ENCODE data around the gene PCDHB11. TPM values are rescaled to one million over a fixed set of nuclear protein-coding genes. Genes with fewer than 3 reads are reported as not detected.

PCDHB11 gene
- total and polyA plus RNA-seq, 9 of the 15 experiments (the other 6 are each of a cell fraction or from before 2014, with no cell fraction given): not detected

DNA sequence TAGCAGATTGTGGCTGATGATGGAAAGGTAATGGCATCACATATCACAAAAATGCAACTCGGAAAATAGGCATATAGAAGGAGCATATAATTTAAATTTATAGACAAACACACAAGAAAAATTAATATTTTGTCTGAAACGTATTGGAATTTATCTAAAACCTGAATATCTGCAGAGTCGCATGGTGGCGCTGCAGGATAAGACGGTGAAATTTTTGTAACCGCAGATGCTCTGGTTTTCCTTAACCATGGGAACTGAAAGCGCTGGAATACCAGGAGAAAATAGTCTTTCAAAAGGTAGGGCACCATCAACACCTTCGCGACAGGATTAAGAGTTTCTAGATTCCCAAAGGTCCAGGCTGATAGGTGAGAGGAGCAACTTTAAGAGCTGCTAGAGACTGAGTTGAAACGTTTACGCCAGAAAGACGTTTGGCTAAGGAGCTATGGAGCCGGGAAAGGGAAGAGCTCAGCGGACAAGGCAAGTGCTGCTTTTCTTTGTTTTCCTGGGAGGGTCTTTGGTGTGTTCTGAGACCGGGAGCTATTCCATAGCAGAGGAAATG, 34.8 kb downstream of the PCDHB11 start:
- TF ChIP-seq, protein P1, sequence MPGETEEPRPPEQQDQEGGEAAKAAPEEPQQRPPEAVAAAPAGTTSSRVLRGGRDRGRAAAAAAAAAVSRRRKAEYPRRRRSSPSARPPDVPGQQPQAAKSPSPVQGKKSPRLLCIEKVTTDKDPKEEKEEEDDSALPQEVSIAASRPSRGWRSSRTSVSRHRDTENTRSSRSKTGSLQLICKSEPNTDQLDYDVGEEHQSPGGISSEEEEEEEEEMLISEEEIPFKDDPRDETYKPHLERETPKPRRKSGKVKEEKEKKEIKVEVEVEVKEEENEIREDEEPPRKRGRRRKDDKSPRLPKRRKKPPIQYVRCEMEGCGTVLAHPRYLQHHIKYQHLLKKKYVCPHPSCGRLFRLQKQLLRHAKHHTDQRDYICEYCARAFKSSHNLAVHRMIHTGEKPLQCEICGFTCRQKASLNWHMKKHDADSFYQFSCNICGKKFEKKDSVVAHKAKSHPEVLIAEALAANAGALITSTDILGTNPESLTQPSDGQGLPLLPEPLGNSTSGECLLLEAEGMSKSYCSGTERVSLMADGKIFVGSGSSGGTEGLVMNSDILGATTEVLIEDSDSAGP (CRISPR knock-in tag; IDR thresholded peaks at IDR 0.05): no peak
- TF ChIP-seq, protein P2, sequence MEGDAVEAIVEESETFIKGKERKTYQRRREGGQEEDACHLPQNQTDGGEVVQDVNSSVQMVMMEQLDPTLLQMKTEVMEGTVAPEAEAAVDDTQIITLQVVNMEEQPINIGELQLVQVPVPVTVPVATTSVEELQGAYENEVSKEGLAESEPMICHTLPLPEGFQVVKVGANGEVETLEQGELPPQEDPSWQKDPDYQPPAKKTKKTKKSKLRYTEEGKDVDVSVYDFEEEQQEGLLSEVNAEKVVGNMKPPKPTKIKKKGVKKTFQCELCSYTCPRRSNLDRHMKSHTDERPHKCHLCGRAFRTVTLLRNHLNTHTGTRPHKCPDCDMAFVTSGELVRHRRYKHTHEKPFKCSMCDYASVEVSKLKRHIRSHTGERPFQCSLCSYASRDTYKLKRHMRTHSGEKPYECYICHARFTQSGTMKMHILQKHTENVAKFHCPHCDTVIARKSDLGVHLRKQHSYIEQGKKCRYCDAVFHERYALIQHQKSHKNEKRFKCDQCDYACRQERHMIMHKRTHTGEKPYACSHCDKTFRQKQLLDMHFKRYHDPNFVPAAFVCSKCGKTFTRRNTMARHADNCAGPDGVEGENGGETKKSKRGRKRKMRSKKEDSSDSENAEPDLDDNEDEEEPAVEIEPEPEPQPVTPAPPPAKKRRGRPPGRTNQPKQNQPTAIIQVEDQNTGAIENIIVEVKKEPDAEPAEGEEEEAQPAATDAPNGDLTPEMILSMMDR (IDR thresholded peaks at IDR 0.05 in 2 of 3, conservative IDR thresholded peaks at IDR 0.05 in 1 of 3; ENCODE audit: insufficient read depth in 2 of 3, low read depth in 1 of 3, low read length in 3 of 3): peak; percentile 48 to 68 (median 54); a peak in 4 of 6 replicates
- TF ChIP-seq RAD21 (CRISPR knock-in tag; conservative IDR thresholded peaks at IDR 0.05 in 1 of 2, IDR thresholded peaks at IDR 0.05 in 1 of 2) (peak; percentile 19 to 37; a peak in 2 of 4 replicates), ZNF140 (CRISPR knock-in tag; IDR thresholded peaks at IDR 0.05) (no peak)
- TF ChIP-seq, protein P3, sequence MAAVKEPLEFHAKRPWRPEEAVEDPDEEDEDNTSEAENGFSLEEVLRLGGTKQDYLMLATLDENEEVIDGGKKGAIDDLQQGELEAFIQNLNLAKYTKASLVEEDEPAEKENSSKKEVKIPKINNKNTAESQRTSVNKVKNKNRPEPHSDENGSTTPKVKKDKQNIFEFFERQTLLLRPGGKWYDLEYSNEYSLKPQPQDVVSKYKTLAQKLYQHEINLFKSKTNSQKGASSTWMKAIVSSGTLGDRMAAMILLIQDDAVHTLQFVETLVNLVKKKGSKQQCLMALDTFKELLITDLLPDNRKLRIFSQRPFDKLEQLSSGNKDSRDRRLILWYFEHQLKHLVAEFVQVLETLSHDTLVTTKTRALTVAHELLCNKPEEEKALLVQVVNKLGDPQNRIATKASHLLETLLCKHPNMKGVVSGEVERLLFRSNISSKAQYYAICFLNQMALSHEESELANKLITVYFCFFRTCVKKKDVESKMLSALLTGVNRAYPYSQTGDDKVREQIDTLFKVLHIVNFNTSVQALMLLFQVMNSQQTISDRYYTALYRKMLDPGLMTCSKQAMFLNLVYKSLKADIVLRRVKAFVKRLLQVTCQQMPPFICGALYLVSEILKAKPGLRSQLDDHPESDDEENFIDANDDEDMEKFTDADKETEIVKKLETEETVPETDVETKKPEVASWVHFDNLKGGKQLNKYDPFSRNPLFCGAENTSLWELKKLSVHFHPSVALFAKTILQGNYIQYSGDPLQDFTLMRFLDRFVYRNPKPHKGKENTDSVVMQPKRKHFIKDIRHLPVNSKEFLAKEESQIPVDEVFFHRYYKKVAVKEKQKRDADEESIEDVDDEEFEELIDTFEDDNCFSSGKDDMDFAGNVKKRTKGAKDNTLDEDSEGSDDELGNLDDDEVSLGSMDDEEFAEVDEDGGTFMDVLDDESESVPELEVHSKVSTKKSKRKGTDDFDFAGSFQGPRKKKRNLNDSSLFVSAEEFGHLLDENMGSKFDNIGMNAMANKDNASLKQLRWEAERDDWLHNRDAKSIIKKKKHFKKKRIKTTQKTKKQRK (IDR thresholded peaks at IDR 0.05; ENCODE audit: borderline replicate concordance, low read depth, low read length): no peak
- TF ChIP-seq, protein P4, sequence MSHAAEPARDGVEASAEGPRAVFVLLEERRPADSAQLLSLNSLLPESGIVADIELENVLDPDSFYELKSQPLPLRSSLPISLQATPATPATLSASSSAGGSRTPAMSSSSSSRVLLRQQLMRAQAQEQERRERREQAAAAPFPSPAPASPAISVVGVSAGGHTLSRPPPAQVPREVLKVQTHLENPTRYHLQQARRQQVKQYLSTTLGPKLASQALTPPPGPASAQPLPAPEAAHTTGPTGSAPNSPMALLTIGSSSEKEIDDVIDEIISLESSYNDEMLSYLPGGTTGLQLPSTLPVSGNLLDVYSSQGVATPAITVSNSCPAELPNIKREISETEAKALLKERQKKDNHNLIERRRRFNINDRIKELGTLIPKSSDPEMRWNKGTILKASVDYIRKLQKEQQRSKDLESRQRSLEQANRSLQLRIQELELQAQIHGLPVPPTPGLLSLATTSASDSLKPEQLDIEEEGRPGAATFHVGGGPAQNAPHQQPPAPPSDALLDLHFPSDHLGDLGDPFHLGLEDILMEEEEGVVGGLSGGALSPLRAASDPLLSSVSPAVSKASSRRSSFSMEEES (CRISPR knock-in tag; IDR thresholded peaks at IDR 0.05): no peak
- in situ Hi-C loops (cut with MboI): loop anchor here (10.0 kb wide), 1 partner anchor 331 kb away; no protein-coding TSS in a partner anchor
- no peak overlapping the region for H3K9ac ChIP-seq (ENCODE audit: insufficient read depth in 1 of 2, low read depth in 2 of 2, low read length in 2 of 2)
- no peaks in the 10 kb centered on the region for H3K79me2 ChIP-seq (ENCODE audit: control insufficient read depth, insufficient read depth, low read length)
- H3K27ac ChIP-seq (ENCODE audit: extremely low read depth, low read depth, low read length): no peak overlapping the region
- FAIRE-seq (no peak), DNase-seq (ENCODE audit: extremely low read depth in 1 of 4, low spot score in 3 of 4) (peak in 1 of 4 experiments; percentile 9), ATAC-seq (no peak)
- 1% methylated on average over 15 of the region's 15 CpGs for WGBS (ENCODE audit: insufficient coverage, low coverage, missing lambda C conversion rate)
- H3K27me3 ChIP-seq (ENCODE audit: control insufficient read depth in 2 of 2, insufficient read depth in 2 of 2, low read length in 2 of 2): peaks cover 2 to 13% of the 10 kb centered on the region in 2 experiments; a peak in 2 of 5 replicates
- no peak overlapping the region for H3K4me2 ChIP-seq (ENCODE audit: insufficient read depth, low read length)
- H3K4me3 ChIP-seq: no peak overlapping the region
- ChIA-PET POLR2A (no interaction called here), CTCF (ENCODE audit: low intra/inter-chr PET ratio) (no interaction called here)
- BruUV-seq (replicated peaks): no TSS peak
- H3K9me1 ChIP-seq (ENCODE audit: control insufficient read depth, insufficient read depth, low read length): no peaks in the 10 kb centered on the region
- H3K4me1 ChIP-seq (replicated peaks in 1 of 2; ENCODE audit: control insufficient read depth in 2 of 2, insufficient read depth in 2 of 2, low read length in 2 of 2): peaks cover 0 to 5% of the 10 kb centered on the region in 2 experiments; a peak in 1 of 5 replicates
- no peaks in the 10 kb centered on the region for H3K9me3 ChIP-seq (replicated peaks; ENCODE audit: control insufficient read depth, insufficient read depth, low read depth, low read length)
- no peaks in the 10 kb centered on the region for H3K36me3 ChIP-seq (ENCODE audit: control insufficient read depth, insufficient read depth, low read length)
- intact Hi-C loops (cut with micrococcal nuclease): loop anchor here (10.0 kb wide), 1 partner anchor 281 kb away; no protein-coding TSS in a partner anchor
- H2AFZ ChIP-seq (ENCODE audit: low read depth, low read length): peak overlapping the region; percentile 9; the same call in 1 of the 2 replicates
- H4K20me1 ChIP-seq (replicated peaks; ENCODE audit: control insufficient read depth, insufficient read depth, low read length): no peaks in the 10 kb centered on the region
